NT2/D1 (cell line): ENCODE results near the gene TTC38.

ENCODE experiments used
- SUZ12 ChIP-seq: IDR thresholded peaks from 2 replicates; pipeline ENCODE4 v1.6.1; 2011; ENCODE audit not compliant: insufficient read length, insufficient read depth; ENCODE audit errors: extremely low read depth
- YY1 ChIP-seq: IDR thresholded peaks from 2 replicates; pipeline ENCODE4 v1.6.1; 2011; ENCODE audit not compliant: insufficient read length, insufficient read depth
- ZNF274 ChIP-seq: IDR thresholded peaks from 2 replicates; pipeline ENCODE4 v1.6.1; 2011; ENCODE audit warnings: mild to moderate bottlenecking, low read depth, low read length

DNA sequence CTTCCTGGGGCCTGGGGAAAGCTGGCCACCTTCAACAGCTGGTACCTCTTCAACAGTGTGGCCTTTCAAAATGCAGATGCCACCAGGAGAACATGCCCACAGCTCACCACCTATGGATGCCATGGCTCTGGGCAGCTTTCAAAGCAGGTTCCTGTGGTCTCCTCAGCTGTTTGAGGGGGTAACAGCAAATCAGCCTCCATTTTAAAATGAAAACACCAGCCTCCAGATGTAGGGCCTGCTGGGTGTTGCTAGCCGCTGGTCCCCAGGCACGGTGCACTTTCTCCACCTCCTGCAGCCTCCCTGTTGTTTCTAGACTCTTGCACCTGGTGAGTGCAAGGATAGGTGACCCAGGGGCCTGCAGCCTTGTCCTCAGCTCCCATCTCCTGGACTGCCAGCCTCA, 27.7 kb upstream of the TTC38 start:
- no peak for TF ChIP-seq YY1
- no peak for TF ChIP-seq ZNF274
- TF ChIP-seq SUZ12, result no peak
